HEK293T (cell line): ENCODE data around the gene LIPI.

Experiments
- ARNT ChIP-seq: fragments of 450-650 bp; IDR thresholded peaks from 2 replicates; pipeline ENCODE4 v1.6.1; 2017; ENCODE audit warnings: mild to moderate bottlenecking
- FOXK2 ChIP-seq: fragments of 450-650 bp; IDR thresholded peaks from 2 replicates; pipeline ENCODE4 v1.6.1; 2016; ENCODE audit warnings: mild to moderate bottlenecking
- FOXM1 ChIP-seq: fragments of 450-650 bp; IDR thresholded peaks from 2 replicates; pipeline ENCODE4 v1.6.1; 2017; ENCODE audit warnings: mild to moderate bottlenecking, borderline replicate concordance
- HDGF ChIP-seq: fragments of 450-650 bp; IDR thresholded peaks from 2 replicates; pipeline ENCODE4 v1.6.1; 2017; ENCODE audit warnings: antibody characterized with exemption, borderline replicate concordance
- L3MBTL2 ChIP-seq: fragments of 450-650 bp; conservative IDR thresholded peaks from 2 replicates; pipeline ENCODE4 v1.6.1; 2016; ENCODE audit warnings: mild to moderate bottlenecking
- NFRKB ChIP-seq: fragments of 450-650 bp; IDR thresholded peaks from 2 replicates; pipeline ENCODE4 v1.6.1; 2016; ENCODE audit warnings: mild to moderate bottlenecking, moderate library complexity
- SP1 ChIP-seq: fragments of 450-650 bp; IDR thresholded peaks from 2 replicates; pipeline ENCODE4 v1.6.1; 2017

DNA sequence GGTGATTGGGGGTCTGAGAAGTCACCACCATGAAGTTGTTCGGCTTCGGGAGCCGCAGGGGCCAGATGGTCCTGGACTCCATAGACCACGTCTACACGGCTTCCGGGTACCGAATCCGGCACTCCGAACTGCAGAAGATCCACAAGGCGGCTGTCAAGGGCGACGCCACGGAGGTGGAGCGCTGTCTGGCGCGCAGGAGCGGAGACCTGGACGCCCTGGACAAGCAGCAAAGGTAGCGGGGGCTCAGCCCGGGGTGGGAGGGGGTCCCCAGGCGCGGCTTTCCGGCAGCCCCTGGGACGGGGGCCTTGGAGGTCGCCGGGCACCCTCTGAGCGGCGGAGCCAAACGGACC, 146.5 kb downstream of the LIPI start:
- TF ChIP-seq SP1 (no peak), FOXK2 (no peak), L3MBTL2 (no peak), ARNT (no peak), HDGF (no peak), FOXM1 (no peak), NFRKB (no peak)
